HUES64 (cell line): ENCODE results near the gene GNA14.

Experiments
- H3K27ac ChIP-seq: 2 replicates; pipeline ENCODE4 v1.7.0; 2013; ENCODE audit warnings: low read depth, low read length, inconsistent platforms
- H3K27me3 ChIP-seq: 2 replicates; pipeline ENCODE4 v1.6.1; 2013; ENCODE audit warnings: mild to moderate bottlenecking, low read length; ENCODE audit not compliant: insufficient read depth
- H3K36me3 ChIP-seq: 2 replicates; pipeline ENCODE4 v1.6.1; 2013; ENCODE audit warnings: mild to moderate bottlenecking, low read length; ENCODE audit not compliant: insufficient read depth
- H3K4me1 ChIP-seq: 2 replicates; pipeline ENCODE4 v1.6.1; 2013; ENCODE audit warnings: mild to moderate bottlenecking, low read length, moderate library complexity; ENCODE audit not compliant: insufficient read depth
- H3K4me3 ChIP-seq: 2 replicates; pipeline ENCODE4 v1.5.1; 2013; ENCODE audit warnings: mild to moderate bottlenecking, low read length, moderate library complexity
- H3K9ac ChIP-seq: 2 replicates; pipeline ENCODE4 v1.6.1; 2013; ENCODE audit warnings: mild to moderate bottlenecking, low read depth, low read length
- H3K9me3 ChIP-seq: 2 replicates; pipeline ENCODE4 v1.6.1; 2013; ENCODE audit warnings: low read depth, low read length; ENCODE audit not compliant: insufficient read depth
- WGBS: fragments of 150-250, 120-280 bp; methylation state at CpG from one replicate; pipeline ENCODE4 v1.1.7; 2013; ENCODE audit warnings: missing lambda C conversion rate; 5-methylcytosine and 5-hydroxymethylcytosine counted together

Gene GNA14

DNA sequence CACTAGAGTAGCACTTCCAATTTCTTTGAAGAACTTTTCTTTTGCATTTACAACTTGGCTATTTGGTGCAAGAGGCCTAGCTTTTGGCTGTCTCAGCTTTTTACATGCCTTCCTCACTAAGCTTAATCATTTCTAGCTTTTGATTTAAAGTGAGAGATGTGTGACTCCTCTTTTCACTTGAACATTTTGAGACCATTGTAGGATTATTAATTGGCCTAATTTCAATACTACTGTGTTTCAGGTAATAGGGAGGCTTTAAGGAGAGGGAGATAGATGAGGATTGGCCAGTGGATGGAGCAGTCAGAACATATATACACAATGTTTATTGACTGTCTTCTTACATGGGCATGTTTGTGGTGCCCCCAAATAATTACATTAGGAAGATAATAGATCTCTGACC is 161.7 kb downstream of the GNA14 start:
- H3K36me3 ChIP-seq: no peaks in the 10 kb centered on the region

DNA sequence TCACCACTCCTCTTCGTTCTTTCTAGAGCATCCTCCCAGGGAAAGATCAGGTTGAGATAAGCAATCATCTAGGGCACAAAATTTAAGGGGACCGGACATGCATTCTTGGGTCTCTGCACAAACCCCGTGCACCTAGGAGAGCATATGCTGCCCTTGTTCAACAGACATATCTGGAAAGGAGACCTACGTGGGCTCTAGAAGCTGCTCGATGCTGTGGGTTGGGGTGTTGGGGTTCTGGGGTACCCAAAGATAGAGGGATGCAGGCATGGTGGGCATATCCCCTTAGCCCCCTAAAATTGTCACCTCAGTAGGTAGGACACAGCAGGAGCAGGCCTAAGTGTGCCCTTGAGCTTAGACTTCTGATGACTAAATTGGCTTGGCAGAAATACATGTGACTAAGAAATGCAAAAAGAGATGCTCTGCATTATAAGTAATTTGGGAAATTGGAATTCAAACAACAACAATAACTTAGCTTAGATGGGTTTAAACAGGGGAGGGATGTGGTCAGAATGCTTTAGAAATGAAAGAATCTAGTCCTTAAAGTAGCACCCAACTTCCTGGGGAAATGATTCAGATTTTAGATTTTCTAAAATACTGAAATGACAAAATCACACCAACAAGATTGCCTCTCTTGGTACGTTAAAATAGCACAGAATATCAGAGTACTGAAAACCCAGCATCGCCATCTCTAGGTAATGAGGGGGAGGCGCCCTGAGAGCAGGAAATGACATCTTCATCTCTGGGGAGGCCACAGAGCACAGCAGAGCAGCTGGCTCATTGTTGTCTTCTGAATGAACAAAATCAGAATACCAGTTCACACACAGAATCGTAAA is 172.3 kb downstream of the GNA14 start:
- Histone ChIP-seq H3K4me1 (no peaks in the 10 kb centered on the region), H3K27ac (no peak overlapping the region), H3K9me3 (peaks cover 6% of the 10 kb centered on the region; the same call in 1 of the 2 replicates), H3K36me3 (no peaks in the 10 kb centered on the region), H3K27me3 (no peaks in the 10 kb centered on the region), H3K4me3 (no peak overlapping the region), H3K9ac (no peak overlapping the region)
- 94% methylated on average over 9 of the region's 9 CpGs for WGBS

More for the DNA sequence above, 161.7 kb downstream of the GNA14 start:
- Histone ChIP-seq H3K27ac (no peak overlapping the region), H3K27me3 (no peaks in the 10 kb centered on the region), H3K9me3 (0 out of 2 replicates have a peak, but pooled peaks cover under 1% of the 10 kb centered on the region), H3K9ac (no peak overlapping the region), H3K4me3 (no peak overlapping the region), H3K4me1 (no peaks in the 10 kb centered on the region)

DNA sequence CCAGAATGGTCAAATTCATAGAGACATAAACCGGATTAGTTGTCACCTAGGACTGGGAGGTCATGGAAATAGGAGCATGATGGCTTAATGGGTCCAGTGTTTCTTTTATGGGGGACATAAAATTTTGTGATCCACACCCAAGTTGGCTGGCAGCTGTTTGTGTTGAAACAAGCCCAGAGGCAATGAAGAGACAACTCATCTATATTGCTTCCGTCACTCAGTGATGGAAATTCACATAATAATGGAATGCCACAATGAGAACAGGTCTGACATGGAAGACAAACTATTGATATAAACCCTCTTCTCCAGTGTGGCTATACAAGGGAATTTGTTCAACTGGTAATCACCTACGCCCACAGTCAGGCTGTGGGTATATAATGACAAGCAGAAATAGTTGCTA is 173.2 kb downstream of the GNA14 start:
- Histone ChIP-seq H3K27ac (no peak overlapping the region), H3K9me3 (peaks cover 6% of the 10 kb centered on the region; the same call in 1 of the 2 replicates), H3K4me3 (no peak overlapping the region), H3K36me3 (no peaks in the 10 kb centered on the region), H3K9ac (no peak overlapping the region), H3K4me1 (no peaks in the 10 kb centered on the region), H3K27me3 (no peaks in the 10 kb centered on the region)
- WGBS: 94% methylated on average over 3 of the region's 3 CpGs

DNA sequence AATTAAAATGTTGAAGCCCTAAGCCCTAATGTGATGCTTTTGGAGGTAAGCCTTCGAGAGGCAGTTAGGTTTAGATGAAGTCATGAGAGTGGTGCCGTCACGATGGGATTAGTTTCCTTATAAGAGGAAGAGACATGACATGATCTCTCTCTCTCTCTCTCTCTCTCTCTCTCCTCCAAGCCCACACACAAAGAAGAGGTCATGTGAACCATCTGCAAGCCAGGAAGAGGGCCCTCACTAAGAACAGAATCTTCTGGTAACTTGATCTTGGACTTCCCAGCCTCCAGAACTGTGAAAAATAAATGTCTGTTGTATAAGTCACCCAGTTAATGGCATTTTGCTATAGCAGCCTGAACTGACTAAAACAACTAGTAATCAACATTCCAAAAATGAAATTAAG is 175.5 kb downstream of the GNA14 start:
- H3K4me1 ChIP-seq: no peaks in the 10 kb centered on the region
- H3K36me3 ChIP-seq: no peaks in the 10 kb centered on the region
- H3K9ac ChIP-seq: no peak overlapping the region
- H3K27ac ChIP-seq: no peak overlapping the region
- H3K27me3 ChIP-seq: no peaks in the 10 kb centered on the region
- H3K4me3 ChIP-seq: no peak overlapping the region
- peaks cover 6% of the 10 kb centered on the region; the same call in 1 of the 2 replicates for H3K9me3 ChIP-seq
- 97% methylated on average over 3 of the region's 3 CpGs for WGBS

DNA sequence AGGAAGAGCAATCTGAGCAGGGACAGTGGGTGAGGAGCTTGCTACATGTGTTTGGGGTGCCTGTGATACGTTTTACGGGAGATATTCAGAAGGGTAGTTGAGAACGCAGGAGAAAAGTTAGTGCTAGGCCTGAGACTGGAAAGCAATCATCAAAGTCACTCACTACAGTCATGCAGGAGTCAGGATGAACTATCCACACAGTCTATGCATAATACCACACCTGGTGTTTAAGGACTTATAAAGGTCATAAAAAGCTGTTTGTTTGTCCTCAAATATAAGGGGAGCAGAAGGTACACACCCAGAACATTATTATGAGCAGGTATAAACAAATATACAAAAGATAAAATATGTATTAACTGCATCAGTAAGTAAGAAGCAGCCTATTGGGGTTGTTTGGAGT is 176.6 kb downstream of the GNA14 start:
- H3K9me3 ChIP-seq: peaks cover 6% of the 10 kb centered on the region; the same call in 1 of the 2 replicates
- no peak overlapping the region for H3K9ac ChIP-seq
- no peak overlapping the region for H3K27ac ChIP-seq
- H3K4me3 ChIP-seq: no peak overlapping the region
- no peaks in the 10 kb centered on the region for H3K27me3 ChIP-seq
- peaks cover 5% of the 10 kb centered on the region for H3K4me1 ChIP-seq
- 89% methylated on average over 3 of the region's 3 CpGs for WGBS
- no peaks in the 10 kb centered on the region for H3K36me3 ChIP-seq

DNA sequence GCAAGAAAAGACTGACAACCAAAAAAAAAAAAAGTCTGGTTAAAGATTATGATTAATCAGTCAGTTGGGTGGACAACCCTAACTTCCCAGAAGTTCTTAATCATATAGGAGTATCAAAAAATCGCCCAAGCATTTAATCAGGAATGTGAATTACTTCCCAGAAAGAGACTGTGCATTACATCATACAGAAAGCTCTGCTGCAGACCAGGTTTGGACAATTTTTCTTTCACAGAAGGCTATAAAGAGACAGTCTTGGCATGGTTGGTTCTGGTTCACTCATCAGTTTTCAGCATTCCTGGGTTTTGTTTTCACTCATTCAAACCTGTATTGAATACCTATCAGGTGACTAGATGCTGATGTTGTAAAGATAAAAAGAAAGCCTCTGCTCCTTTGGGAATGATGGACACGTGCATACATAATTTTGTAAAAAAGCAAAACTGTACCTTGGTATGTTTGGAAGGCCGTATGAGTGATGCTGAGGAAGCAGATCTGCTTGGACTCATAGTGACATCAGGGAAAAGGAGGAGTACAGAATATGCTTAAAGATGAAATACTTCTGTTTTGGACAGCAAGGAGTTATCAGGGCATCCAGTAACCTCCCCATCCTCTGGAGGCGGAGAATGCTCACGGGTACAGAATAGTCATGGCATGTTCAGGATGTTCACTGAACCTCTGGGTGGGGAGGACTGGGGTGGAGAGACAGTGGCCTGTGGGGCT is 178.4 kb downstream of the GNA14 start:
- H3K27me3 ChIP-seq: no peaks in the 10 kb centered on the region
- WGBS: 90% methylated on average over 5 of the region's 5 CpGs
- no peak overlapping the region for H3K27ac ChIP-seq
- no peaks in the 10 kb centered on the region for H3K36me3 ChIP-seq
- H3K9me3 ChIP-seq: peaks cover 6% of the 10 kb centered on the region; the same call in 1 of the 2 replicates
- H3K9ac ChIP-seq: no peak overlapping the region
- H3K4me3 ChIP-seq: no peak overlapping the region
- H3K4me1 ChIP-seq: peaks cover 11% of the 10 kb centered on the region

GRCh38 chr9:77464661-77465060 is 183.5 kb downstream of the GNA14 start:
- no peak overlapping the region for H3K9ac ChIP-seq
- H3K27ac ChIP-seq: no peak overlapping the region; the same call in 1 of the 2 replicates
- H3K4me3 ChIP-seq: no peak overlapping the region
- WGBS: 74% methylated on average over 3 of the region's 3 CpGs
- no peaks in the 10 kb centered on the region for H3K9me3 ChIP-seq
- H3K27me3 ChIP-seq: no peaks in the 10 kb centered on the region
- H3K36me3 ChIP-seq: no peaks in the 10 kb centered on the region
- H3K4me1 ChIP-seq: peaks cover 19% of the 10 kb centered on the region

- Histone ChIP-seq H3K9ac (no peak overlapping the region), H3K27me3 (no peaks in the 10 kb centered on the region), H3K27ac (no peak overlapping the region), H3K4me1 (peaks cover 19% of the 10 kb centered on the region), H3K4me3 (no peak overlapping the region), H3K36me3 (no peaks in the 10 kb centered on the region), H3K9me3 (no peaks in the 10 kb centered on the region)
- WGBS: 86% methylated on average over 3 of the region's 3 CpGs
Observed at GRCh38 chr9:77463151-77463550, 185.0 kb downstream of the GNA14 start.

DNA sequence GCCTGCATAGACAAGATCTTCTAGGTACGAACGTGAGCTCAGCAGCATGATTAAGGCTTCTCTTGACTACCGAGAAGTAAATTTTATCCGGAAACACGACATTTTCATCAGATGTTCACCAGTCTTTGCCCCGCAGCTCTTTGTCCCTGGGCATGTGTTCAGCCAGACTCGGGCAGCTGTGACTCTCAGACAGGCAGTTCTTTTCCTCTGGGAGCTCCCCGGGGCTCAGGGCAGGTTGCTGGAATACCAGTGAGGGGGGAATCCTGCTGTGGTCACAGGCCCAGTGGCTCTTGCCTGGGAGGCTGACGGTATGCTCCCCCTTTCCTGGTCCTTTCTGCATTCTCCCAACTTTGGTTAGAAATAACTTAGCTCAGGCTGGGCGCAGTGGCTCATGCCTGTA is 186.1 kb downstream of the GNA14 start:
- 79% methylated on average over 10 of the region's 10 CpGs for WGBS
- no peak overlapping the region for H3K4me3 ChIP-seq
- peaks cover 19% of the 10 kb centered on the region for H3K4me1 ChIP-seq
- no peaks in the 10 kb centered on the region for H3K27me3 ChIP-seq
- no peak overlapping the region for H3K27ac ChIP-seq
- H3K9ac ChIP-seq: no peak overlapping the region
- no peaks in the 10 kb centered on the region for H3K9me3 ChIP-seq
- no peaks in the 10 kb centered on the region for H3K36me3 ChIP-seq

DNA sequence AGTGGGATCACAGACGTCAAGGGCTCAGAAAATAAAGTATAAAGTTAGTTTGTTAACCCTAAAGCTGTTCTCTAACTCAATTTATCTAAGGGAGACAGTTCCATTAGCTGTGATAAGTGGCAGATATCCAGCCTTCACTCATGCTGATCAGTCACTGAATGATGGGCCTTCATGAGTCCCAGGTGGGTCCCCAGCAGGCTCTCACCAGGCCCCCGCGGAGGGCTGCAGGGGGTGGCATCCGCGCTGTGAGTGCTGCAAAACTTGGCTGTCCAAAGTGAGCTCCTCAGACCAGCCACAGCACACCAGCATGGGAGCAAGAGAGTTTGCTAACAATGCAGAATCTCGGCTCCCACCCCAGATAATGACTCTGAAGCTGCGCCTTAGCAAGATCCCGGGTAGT is 187.2 kb downstream of the GNA14 start:
- no peak overlapping the region for H3K4me3 ChIP-seq
- H3K27ac ChIP-seq: no peak overlapping the region
- H3K4me1 ChIP-seq: peaks cover 14% of the 10 kb centered on the region
- no peaks in the 10 kb centered on the region for H3K27me3 ChIP-seq
- no peaks in the 10 kb centered on the region for H3K36me3 ChIP-seq
- 57% methylated on average over 7 of the region's 8 CpGs for WGBS
- no peaks in the 10 kb centered on the region for H3K9me3 ChIP-seq
- no peak overlapping the region for H3K9ac ChIP-seq

- no peak overlapping the region for H3K4me3 ChIP-seq
- H3K9me3 ChIP-seq: no peaks in the 10 kb centered on the region
- H3K9ac ChIP-seq: no peak overlapping the region
- 56% methylated on average over 14 of the region's 15 CpGs for WGBS
- no peaks in the 10 kb centered on the region for H3K27me3 ChIP-seq
- H3K4me1 ChIP-seq: peaks cover 12% of the 10 kb centered on the region
- H3K36me3 ChIP-seq: no peaks in the 10 kb centered on the region
- H3K27ac ChIP-seq: no peak overlapping the region
Observed at GRCh38 chr9:77457916-77458592, 190.1 kb downstream of the GNA14 start.
